Rectal smooth muscle tissue (tissue), 1 donor: ENCODE data around the gene ZNF532.
A peak's percentile ranks its signal among the peaks of the same experiment; 100 is the strongest.

Experiments
- H3K27ac ChIP-seq: one replicate; pipeline ENCODE4 v1.7.0; 2013; ENCODE audit warnings: low read depth, low read length, inconsistent platforms
- H3K27me3 ChIP-seq: one replicate; pipeline ENCODE4 v1.7.0; 2013; ENCODE audit warnings: low read length; ENCODE audit not compliant: control insufficient read depth, insufficient read depth
- H3K36me3 ChIP-seq: one replicate; pipeline ENCODE4 v1.7.0; 2013; ENCODE audit warnings: low read length; ENCODE audit not compliant: control insufficient read depth, insufficient read depth
- H3K4me1 ChIP-seq: one replicate; pipeline ENCODE4 v1.7.0; 2013; ENCODE audit warnings: low read length; ENCODE audit not compliant: control insufficient read depth, insufficient read depth
- H3K4me3 ChIP-seq: one replicate; pipeline ENCODE4 v1.7.0; 2013; ENCODE audit warnings: low read length
- H3K9ac ChIP-seq: one replicate; pipeline ENCODE4 v1.7.0; 2013; ENCODE audit warnings: low read length

ZNF532 gene

DNA sequence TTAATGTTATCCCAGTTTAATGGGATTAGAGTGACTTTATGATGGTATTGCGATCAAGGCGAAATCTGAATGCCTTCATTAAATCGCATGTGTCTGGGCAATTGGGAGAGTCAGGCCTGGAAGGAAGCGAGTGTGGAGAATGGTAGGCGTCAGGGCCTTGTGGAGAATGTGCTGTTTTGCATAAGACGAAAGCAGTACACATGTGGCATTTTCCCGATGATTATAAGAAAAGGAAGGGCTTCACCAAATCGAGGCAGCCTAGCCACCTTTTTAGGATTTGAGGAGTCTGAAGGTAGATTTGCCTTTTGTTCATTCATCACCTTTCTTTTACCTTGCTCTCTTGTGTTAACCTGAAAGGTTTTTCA is 1.0 kb downstream of the ZNF532 start:
- H3K4me1 ChIP-seq, result peaks cover 34% of the 10 kb centered on the region
- H3K27ac ChIP-seq, result peak overlapping the region; percentile 90
- H3K4me3 ChIP-seq, result peak overlapping the region; percentile 25
- no peaks in the 10 kb centered on the region for H3K27me3 ChIP-seq
- no peak overlapping the region for H3K9ac ChIP-seq
- H3K36me3 ChIP-seq, result no peaks in the 10 kb centered on the region

DNA sequence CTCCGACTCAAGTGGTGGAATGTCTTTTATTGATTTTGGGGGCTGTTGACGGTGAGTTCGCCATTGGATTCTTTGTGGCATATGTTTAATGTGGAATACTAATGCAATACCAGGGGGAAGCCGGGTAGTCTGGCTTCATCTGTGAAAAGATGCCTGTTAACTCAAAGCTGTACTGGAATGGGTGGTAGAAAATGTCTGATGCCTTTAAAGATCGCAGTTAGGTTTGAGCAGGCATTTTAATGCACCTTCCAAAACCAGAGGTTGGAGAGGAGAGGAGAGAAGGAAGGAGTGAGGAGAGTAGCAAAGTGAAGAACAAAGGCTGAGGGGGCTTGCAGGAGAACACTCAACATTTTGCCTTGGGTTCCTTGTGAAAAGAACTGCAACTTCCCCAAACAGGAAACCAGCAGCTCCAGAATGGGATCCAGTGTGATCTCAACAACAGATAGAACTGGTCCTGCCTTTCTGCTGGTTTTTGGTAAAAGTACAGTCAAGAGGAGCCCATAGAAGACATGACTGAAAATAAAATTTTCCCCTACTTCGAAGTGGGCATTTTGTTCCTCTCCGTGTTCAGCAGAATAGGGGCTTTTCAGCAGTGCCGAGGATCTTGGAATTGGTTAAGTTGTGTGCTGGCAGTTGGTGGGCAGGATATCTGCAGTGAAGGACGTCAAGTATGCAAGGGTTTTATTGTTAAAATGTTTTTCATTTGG is 1.5 kb downstream of the ZNF532 start:
- no peak overlapping the region for H3K4me3 ChIP-seq
- no peaks in the 10 kb centered on the region for H3K27me3 ChIP-seq
- no peak overlapping the region for H3K9ac ChIP-seq
- H3K36me3 ChIP-seq, result no peaks in the 10 kb centered on the region
- peak overlapping the region; percentile 90 for H3K27ac ChIP-seq
- peaks cover 35% of the 10 kb centered on the region for H3K4me1 ChIP-seq

DNA sequence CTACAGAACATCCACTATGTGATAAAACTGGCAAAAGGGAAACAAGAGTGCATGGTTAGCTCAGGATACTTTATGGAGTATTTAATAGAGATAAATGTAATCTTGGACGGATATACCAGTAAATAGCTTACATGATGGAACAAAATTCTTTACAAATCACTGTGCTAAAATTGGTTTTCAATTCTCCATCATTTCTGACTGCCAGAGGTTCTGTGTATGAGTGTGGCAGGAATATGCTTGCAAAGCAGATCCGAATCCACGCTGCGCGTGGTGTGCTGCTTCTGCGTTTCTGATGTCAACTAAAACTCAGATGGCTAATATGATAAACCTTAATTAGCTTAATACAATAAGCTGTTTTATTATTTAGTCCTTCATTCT is 2.1 kb downstream of the ZNF532 start:
- no peak overlapping the region for H3K9ac ChIP-seq

DNA sequence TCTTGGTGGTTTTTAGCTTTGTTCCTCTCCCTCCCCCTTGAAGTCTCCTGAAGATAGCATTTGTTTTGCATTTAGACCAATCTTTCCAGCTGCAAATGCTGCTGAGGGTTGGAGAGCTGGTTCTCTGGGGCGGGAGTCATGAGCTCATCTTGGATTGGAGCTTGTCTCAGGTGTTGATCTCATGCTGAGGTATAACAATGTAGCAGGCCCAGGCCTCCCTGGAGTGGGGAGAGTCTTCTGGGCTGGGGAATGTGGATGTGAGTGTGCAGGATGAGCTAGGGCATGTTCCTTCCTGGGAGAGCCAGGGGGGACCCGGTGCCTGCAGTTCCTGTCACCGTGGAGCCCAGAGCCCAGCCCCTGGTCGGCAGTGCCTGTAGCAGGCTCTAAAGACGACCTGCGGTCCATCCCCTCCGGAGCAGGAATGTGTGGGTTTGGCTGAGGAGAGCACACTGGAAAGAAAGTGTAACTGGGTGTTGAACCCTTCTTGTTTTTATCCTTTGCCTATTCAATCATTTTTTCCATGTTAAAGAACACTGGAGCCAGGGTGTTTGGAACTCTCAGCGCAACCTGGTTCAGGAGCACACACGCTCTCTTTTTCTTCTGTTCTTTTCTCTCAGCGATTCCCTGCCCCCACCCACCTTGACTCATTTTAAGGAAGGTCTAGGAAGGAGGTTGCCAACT is 2.7 kb downstream of the ZNF532 start:
- Histone ChIP-seq H3K4me3 (no peak overlapping the region), H3K4me1 (peaks cover 34% of the 10 kb centered on the region), H3K9ac (no peak overlapping the region), H3K27ac (no peak overlapping the region), H3K27me3 (no peaks in the 10 kb centered on the region), H3K36me3 (no peaks in the 10 kb centered on the region)

More for the DNA sequence above, 2.1 kb downstream of the ZNF532 start:
- Histone ChIP-seq H3K4me1 (peaks cover 39% of the 10 kb centered on the region), H3K4me3 (no peak overlapping the region), H3K36me3 (no peaks in the 10 kb centered on the region), H3K27ac (peak overlapping the region; percentile 90), H3K27me3 (no peaks in the 10 kb centered on the region)

DNA sequence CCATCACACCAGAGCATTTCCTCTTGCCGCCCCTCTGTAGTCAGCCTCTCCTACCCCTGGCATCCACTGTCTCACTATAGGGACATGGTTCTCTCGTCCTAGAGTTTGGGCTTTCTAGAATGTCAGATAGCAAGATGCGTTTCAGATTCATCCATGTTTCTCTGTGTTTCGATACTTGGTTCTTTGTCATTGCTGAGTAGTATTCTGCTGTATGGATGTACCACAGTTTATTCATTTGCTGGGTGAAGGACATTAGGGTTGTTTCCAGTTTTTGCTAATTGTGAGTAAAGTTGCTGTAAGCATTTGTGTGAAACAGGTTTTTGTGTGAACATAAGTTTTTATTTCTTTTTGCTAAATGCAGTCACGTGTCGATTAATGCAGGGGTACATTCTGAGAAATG is 3.8 kb downstream of the ZNF532 start:
- H3K27me3 ChIP-seq, result no peaks in the 10 kb centered on the region
- no peaks in the 10 kb centered on the region for H3K36me3 ChIP-seq
- no peak overlapping the region for H3K9ac ChIP-seq
- peaks cover 29% of the 10 kb centered on the region for H3K4me1 ChIP-seq
- no peak overlapping the region for H3K4me3 ChIP-seq
- H3K27ac ChIP-seq, result no peak overlapping the region

DNA sequence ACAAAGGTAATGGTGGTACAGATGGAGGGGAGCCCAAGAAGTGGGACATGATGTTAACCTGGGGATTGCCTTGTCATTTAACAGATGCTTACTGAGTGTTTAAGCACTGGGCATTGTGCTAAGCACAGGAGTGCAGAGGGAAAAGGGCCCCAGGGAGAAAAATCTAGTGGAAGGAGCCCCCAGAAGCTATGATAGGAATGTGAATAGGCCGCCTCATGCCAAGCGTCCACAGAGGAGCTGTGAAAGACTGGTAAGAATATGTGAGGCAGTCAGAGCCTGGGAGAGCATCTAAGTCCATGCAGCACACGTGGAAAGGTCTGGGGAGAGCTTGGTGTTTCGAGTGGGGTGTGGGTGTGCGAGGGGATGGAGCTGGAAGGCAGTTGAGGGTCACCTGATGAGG is 5.5 kb downstream of the ZNF532 start:
- Histone ChIP-seq H3K36me3 (peaks cover 3% of the 10 kb centered on the region), H3K27ac (no peak overlapping the region)

DNA sequence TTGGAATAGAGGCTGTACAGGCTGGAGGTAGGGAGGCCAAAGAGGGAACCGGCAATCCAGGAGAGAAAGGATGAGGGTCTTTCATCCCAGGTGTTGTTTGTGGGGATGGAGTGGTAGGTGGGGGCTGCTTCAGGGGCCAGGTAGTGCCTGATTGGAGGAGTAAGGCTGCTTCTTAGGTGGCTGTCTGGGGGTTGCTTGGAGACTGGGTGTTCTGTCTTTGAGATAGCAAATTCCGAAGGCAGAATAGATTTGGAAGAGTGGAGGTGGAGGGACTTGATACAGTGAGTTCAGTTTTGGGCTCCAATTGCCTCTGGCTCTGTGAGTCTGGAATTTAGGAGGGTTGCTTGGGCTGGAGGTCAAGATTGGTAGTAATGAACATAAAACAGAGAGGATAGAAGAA is 5.9 kb downstream of the ZNF532 start:
- Histone ChIP-seq H3K27me3 (no peaks in the 10 kb centered on the region), H3K4me3 (no peak overlapping the region), H3K4me1 (peaks cover 18% of the 10 kb centered on the region), H3K27ac (no peak overlapping the region), H3K36me3 (peaks cover 3% of the 10 kb centered on the region), H3K9ac (no peak overlapping the region)

More for the DNA sequence above, 5.5 kb downstream of the ZNF532 start:
- no peaks in the 10 kb centered on the region for H3K27me3 ChIP-seq
- H3K4me3 ChIP-seq, result no peak overlapping the region
- no peak overlapping the region for H3K9ac ChIP-seq
- H3K4me1 ChIP-seq, result peaks cover 23% of the 10 kb centered on the region

DNA sequence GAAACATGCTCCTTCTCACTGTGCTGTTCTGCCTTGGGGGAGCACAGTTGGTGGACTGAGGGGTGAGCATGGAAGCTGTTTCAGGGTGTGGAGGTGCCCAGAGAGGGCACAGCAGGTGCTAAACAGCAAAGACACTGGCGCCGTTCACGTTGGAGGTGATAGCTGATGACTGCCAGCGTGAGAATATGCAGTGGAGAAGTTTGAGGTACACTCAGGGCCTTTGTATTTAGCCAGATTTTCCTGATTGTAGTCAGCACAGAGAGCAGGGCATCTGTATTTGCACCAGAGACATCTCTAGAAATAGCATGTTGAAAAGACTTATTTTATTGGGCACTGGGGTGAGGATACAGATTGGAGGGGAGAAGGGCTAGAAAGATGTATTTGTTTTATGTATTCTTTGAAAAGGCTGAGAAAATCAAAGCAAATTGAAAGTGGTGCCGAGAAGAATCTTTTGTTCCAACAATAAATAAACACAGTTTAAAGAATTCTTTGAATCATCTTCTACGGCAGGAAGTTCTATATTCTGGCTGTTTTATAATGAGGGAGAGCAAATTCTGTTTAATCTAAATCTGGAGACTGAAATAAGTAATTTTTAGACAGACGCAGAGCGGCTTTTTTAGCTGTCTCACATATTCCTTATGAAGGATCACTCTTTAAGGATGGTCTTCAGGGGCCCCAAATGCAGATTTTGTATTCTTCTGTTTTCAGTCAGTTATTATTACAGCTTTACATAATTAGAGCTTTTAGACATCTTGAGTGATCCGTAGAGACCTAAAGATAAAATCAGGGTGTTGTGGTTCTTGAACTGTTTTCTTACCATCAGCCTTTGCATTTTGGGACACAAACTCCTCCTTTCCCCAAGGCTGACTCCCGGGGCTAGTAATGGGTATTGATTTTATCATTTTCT is 7.1 kb downstream of the ZNF532 start:
- peaks cover 3% of the 10 kb centered on the region for H3K36me3 ChIP-seq
- peak overlapping the region; percentile 30 for H3K27ac ChIP-seq
- H3K4me3 ChIP-seq, result no peak overlapping the region
- peaks cover 11% of the 10 kb centered on the region for H3K4me1 ChIP-seq
- no peaks in the 10 kb centered on the region for H3K27me3 ChIP-seq
- H3K9ac ChIP-seq, result no peak overlapping the region

DNA sequence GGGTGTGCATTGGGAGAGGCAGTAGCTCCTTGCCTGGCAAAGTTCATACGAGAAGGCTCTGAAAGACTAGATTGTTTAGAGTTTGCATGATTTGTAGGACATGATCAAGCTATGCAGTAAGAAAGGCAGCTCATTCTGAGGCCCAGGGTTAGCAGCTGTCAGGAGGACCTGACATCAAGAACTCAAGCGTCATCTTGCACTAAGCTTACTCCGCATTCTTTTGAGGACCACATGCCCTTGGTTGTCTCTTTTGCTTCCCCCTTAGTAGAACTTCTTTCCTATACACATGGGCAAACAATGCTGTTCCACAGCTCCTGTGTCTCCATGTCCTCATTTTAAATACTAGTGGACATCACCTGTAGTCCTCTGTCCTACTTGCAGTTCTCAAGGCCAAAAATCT is 14.0 kb downstream of the ZNF532 start:
- peaks cover 6% of the 10 kb centered on the region for H3K36me3 ChIP-seq
- H3K27me3 ChIP-seq, result no peaks in the 10 kb centered on the region
- no peak overlapping the region for H3K9ac ChIP-seq
- peaks cover 2% of the 10 kb centered on the region for H3K4me1 ChIP-seq
- H3K4me3 ChIP-seq, result no peak overlapping the region
- no peak overlapping the region for H3K27ac ChIP-seq

DNA sequence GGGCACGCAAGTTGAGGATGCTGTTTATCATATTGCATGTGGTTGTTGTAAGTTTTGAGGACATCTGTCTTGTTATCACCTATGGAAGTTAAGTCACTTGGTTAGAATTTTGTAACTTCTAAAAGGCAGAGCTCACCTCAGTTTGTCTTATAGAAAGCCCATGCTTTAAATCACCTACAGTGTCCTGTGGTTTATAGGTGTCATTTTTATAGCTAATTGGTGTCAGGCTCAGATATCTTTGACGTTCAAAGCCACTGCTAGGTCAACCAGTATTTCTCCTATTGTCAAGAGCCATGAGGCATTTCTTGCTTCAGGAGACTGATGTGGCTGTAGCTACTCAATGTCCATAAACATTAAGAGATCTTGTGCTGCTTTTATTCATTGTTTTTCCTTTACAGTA is 16.8 kb downstream of the ZNF532 start:
- Histone ChIP-seq H3K9ac (no peak overlapping the region), H3K27ac (no peak overlapping the region), H3K36me3 (peaks cover 5% of the 10 kb centered on the region), H3K4me3 (no peak overlapping the region), H3K27me3 (no peaks in the 10 kb centered on the region), H3K4me1 (peaks cover 2% of the 10 kb centered on the region)

DNA sequence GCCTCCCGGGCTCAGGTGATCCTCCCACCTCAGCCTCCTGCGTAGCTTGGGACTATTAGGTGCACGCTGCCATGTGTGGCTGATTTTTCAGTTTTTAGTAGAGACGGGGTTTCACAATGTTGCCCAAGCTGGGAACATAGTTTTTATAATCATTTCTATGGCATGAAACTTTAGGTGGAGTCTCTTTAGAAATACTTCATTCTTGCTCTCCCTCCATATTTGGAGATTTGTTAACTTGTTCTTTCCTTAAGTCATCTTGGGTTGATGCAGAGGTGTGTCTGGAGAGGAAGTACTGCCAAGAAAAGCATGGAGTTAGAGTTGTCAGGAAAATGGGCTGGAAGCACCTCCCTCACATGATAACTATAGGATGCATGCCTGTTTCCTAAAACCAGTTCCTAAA is 17.4 kb downstream of the ZNF532 start:
- no peak overlapping the region for H3K9ac ChIP-seq
- no peak overlapping the region for H3K27ac ChIP-seq
- no peak overlapping the region for H3K4me3 ChIP-seq
- peaks cover 2% of the 10 kb centered on the region for H3K4me1 ChIP-seq
- H3K27me3 ChIP-seq, result no peaks in the 10 kb centered on the region
- H3K36me3 ChIP-seq, result peaks cover 5% of the 10 kb centered on the region

DNA sequence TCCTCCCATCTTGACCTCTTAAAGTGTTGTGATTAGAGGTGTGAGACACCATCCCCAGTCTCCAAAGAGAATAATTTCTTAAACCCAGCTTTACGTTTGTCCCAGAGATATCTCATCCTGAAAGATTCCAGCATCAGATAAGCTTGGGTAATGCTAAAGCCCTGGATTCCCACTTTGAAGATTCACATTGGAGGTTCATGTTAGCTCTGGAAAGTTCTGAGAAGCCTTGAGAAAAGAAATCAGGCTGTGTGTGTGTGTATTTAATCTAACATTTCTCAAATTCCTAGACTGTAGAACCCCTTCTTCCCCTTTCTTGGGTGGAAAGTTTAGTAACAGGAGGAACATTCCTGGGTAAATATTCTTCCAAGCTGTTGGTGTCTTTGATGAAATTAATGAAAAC is 18.0 kb downstream of the ZNF532 start:
- no peak overlapping the region for H3K27ac ChIP-seq
- peaks cover 2% of the 10 kb centered on the region for H3K4me1 ChIP-seq
- no peak overlapping the region for H3K9ac ChIP-seq
- no peaks in the 10 kb centered on the region for H3K27me3 ChIP-seq
- H3K36me3 ChIP-seq, result peaks cover 5% of the 10 kb centered on the region
- no peak overlapping the region for H3K4me3 ChIP-seq
